ENCODE data around the gene GDF15.

Gene GDF15

GRCh38 chr19:18431351-18432197 lies 45.6 kb downstream of the GDF15 start:
- no peak for DNase-seq (ENCODE audit: low spot score)

- DNase-seq (ENCODE audit: low spot score) = no peak
These were observed 46.5 kb downstream of the GDF15 start for GRCh38 chr19:18432275-18433014.

- no peak for DNase-seq (ENCODE audit: low spot score)
These were observed 47.2 kb downstream of the GDF15 start for GRCh38 chr19:18433015-18433691.

GRCh38 chr19:18433735-18434398 lies 47.9 kb downstream of the GDF15 start:
- no peak for DNase-seq (ENCODE audit: low spot score)

GRCh38 chr19:18434411-18435175 lies 48.6 kb downstream of the GDF15 start:
- DNase-seq (ENCODE audit: low spot score) = no peak

GRCh38 chr19:18435178-18435841 lies 49.4 kb downstream of the GDF15 start:
- DNase-seq (ENCODE audit: low spot score) = no peak

- DNase-seq (ENCODE audit: low spot score) = no peak
These were observed 50.1 kb downstream of the GDF15 start for GRCh38 chr19:18435842-18436670.

GRCh38 chr19:18436671-18437490 lies 50.9 kb downstream of the GDF15 start:
- peak; percentile 86 for DNase-seq (ENCODE audit: low spot score)

GRCh38 chr19:18437491-18438330 lies 51.8 kb downstream of the GDF15 start, which contains the start of gene ISYNA1:
ISYNA1 (minus strand) TSS chr19:18438133; CDS start chr19:18437979, 154 bp downstream.
- peak; percentile 55 for DNase-seq (ENCODE audit: low spot score)

GRCh38 chr19:18438331-18439024 lies 52.5 kb downstream of the GDF15 start:
- no peak for DNase-seq (ENCODE audit: low spot score)
